ENCODE data around the gene SOX13.

Gene SOX13

DNA sequence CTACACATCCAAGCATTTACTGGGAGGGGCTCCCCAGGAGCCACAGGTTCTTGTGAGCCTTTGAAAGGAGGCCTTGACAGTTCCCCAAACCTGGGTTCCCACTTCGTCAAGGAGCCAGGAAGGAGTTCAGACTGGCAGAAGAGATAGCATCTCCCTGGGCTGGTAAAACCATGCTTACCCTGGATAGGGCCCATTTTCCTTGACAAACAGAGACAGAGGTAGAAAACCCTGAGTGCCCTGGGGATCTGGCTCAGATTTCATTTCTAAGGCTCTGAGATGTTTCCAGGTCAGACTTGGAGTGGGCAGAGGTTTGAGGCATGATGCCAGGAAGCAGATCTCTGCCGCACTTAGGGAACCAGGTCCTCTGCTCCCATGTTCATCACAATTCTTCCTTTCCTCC lies 76.2 kb downstream of the SOX13 start:
- no peak overlapping the region for H2BK12ac ChIP-seq (ENCODE audit: low read length)
- H3K36me3 ChIP-seq (ENCODE audit: control insufficient read depth in 1 of 2, insufficient read depth in 2 of 2, low read length in 2 of 2), result no peaks in the 10 kb centered on the region
- peaks cover 4 to 8% of the 10 kb centered on the region in 2 experiments for H3K4me1 ChIP-seq (ENCODE audit: control insufficient read depth in 1 of 2, insufficient read depth in 2 of 2, low read length in 2 of 2)
- no peak overlapping the region for H3K23ac ChIP-seq (ENCODE audit: low read length)
- no peak overlapping the region for H3K9ac ChIP-seq (ENCODE audit: low read length)
- H3K18ac ChIP-seq (ENCODE audit: low read length), result no peak overlapping the region
- H3K9me3 ChIP-seq (ENCODE audit: insufficient read depth, low read depth, low read length), result peaks cover 5% of the 10 kb centered on the region
- no peak overlapping the region for H4K91ac ChIP-seq (ENCODE audit: low read depth, low read length)
- H3K4me3 ChIP-seq (ENCODE audit: low read depth, low read length), result no peak overlapping the region
- H3K79me2 ChIP-seq (ENCODE audit: control insufficient read depth, insufficient read depth, low read length, poor library complexity), result peaks cover 3% of the 10 kb centered on the region
- H3K14ac ChIP-seq (ENCODE audit: low read length), result no peak overlapping the region
- no peak overlapping the region for H4K8ac ChIP-seq (ENCODE audit: low read depth, low read length)
- no peak for DNase-seq
- no peak overlapping the region for H2BK120ac ChIP-seq (ENCODE audit: insufficient read depth, low read length, poor library complexity)
- peaks cover 8% of the 10 kb centered on the region for H3K79me1 ChIP-seq (ENCODE audit: low read length)
- H3K27me3 ChIP-seq (ENCODE audit: insufficient read depth, low read length), result no peaks in the 10 kb centered on the region
- no peak overlapping the region for H3K27ac ChIP-seq (ENCODE audit: low read depth, low read length)
- no peak overlapping the region for H3K4me2 ChIP-seq (ENCODE audit: low read length)
- H2BK5ac ChIP-seq (ENCODE audit: low read depth, low read length, poor library complexity), result no peak overlapping the region
- no peak overlapping the region for H2AK5ac ChIP-seq (ENCODE audit: low read length)
- H4K12ac ChIP-seq (ENCODE audit: low read depth, low read length), result no peak overlapping the region
- WGBS (ENCODE audit: extremely low coverage, insufficient coverage, insufficient read length), result no CpG with 5 or more reads among the region's 2 CpGs
- H2AFZ ChIP-seq (ENCODE audit: insufficient read depth, low read length, poor library complexity), result no peak overlapping the region
- no peak overlapping the region for H3K4ac ChIP-seq (ENCODE audit: low read depth, low read length)

GRCh38 chr1:204149635-204150565 lies 77.0 kb downstream of the SOX13 start:
- no peak overlapping the region for H2AK5ac ChIP-seq (ENCODE audit: low read length)
- no peak overlapping the region for H4K8ac ChIP-seq (ENCODE audit: low read depth, low read length)
- no peak overlapping the region for H3K14ac ChIP-seq (ENCODE audit: low read length)
- H2AFZ ChIP-seq (ENCODE audit: insufficient read depth, low read length, poor library complexity), result no peak overlapping the region
- no peak overlapping the region for H3K23ac ChIP-seq (ENCODE audit: low read length)
- H3K4me3 ChIP-seq (ENCODE audit: low read depth, low read length), result no peak overlapping the region
- H3K79me1 ChIP-seq (ENCODE audit: low read length), result peaks cover 8% of the 10 kb centered on the region
- no peaks in the 10 kb centered on the region for H3K36me3 ChIP-seq (ENCODE audit: control insufficient read depth in 1 of 2, insufficient read depth in 2 of 2, low read length in 2 of 2)
- H3K18ac ChIP-seq (ENCODE audit: low read length), result no peak overlapping the region
- no peak overlapping the region for H3K4ac ChIP-seq (ENCODE audit: low read depth, low read length)
- H2BK5ac ChIP-seq (ENCODE audit: low read depth, low read length, poor library complexity), result no peak overlapping the region
- H4K91ac ChIP-seq (ENCODE audit: low read depth, low read length), result no peak overlapping the region
- H3K79me2 ChIP-seq (ENCODE audit: control insufficient read depth, insufficient read depth, low read length, poor library complexity), result peaks cover 3% of the 10 kb centered on the region
- peaks cover 4 to 8% of the 10 kb centered on the region in 2 experiments for H3K4me1 ChIP-seq (ENCODE audit: control insufficient read depth in 1 of 2, insufficient read depth in 2 of 2, low read length in 2 of 2)
- H2BK12ac ChIP-seq (ENCODE audit: low read length), result no peak overlapping the region
- no peak overlapping the region for H2BK120ac ChIP-seq (ENCODE audit: insufficient read depth, low read length, poor library complexity)
- H3K27ac ChIP-seq (ENCODE audit: low read depth, low read length), result no peak overlapping the region
- WGBS (ENCODE audit: extremely low coverage, insufficient coverage, insufficient read length), result no CpG with 5 or more reads among the region's 16 CpGs
- peaks cover 5% of the 10 kb centered on the region for H3K9me3 ChIP-seq (ENCODE audit: insufficient read depth, low read depth, low read length)
- no peaks in the 10 kb centered on the region for H3K27me3 ChIP-seq (ENCODE audit: insufficient read depth, low read length)
- DNase-seq, result no peak
- H4K12ac ChIP-seq (ENCODE audit: low read depth, low read length), result no peak overlapping the region
- H3K9ac ChIP-seq (ENCODE audit: low read length), result no peak overlapping the region
- no peak overlapping the region for H3K4me2 ChIP-seq (ENCODE audit: low read length)

DNA sequence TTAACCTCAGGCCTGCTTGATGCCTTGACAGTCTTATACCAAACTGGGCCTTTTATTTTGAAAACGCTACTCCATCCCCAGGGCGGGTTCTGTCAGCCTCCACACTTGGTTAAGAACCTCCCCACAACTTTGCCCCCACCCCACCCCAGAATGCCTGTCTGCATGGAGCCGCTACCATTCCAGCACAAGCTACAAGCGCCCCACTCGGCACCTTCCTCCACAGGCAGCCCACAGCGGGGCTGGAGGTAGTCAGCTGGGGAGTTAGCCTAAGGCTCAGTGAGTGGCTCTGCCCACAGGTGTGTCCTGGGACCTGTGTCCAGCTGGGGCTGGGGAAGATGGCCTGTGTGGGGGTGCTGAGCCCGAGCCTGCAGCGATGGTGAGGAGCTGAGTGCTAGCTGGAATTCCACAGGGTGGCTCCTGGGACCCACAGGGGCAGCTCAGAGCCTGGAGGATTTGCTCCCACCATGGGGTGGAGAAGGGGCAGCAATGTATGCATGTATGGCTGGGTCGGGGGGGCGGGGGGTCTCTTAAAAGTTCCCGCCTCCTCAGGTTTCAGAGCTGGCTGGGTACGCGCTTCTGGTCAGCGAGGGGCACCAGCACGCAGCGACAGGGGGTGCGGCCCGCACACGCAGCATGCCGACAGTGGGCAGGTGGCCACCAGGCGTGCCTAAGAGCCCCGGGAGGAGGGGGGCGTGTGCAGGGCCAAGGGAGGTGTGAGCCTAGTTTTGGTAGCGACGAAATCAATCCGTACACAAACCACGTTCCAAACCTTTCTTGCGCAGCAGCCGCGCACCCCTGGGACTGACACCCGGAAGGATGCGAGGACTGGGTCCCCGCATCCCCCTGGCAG lies 78.0 kb downstream of the SOX13 start:
- peaks cover 4 to 8% of the 10 kb centered on the region in 2 experiments for H3K4me1 ChIP-seq (ENCODE audit: control insufficient read depth in 1 of 2, insufficient read depth in 2 of 2, low read length in 2 of 2)
- H3K14ac ChIP-seq (ENCODE audit: low read length), result no peak overlapping the region
- no peaks in the 10 kb centered on the region for H3K36me3 ChIP-seq (ENCODE audit: control insufficient read depth in 1 of 2, insufficient read depth in 2 of 2, low read length in 2 of 2)
- H3K23ac ChIP-seq (ENCODE audit: low read length), result no peak overlapping the region
- H4K12ac ChIP-seq (ENCODE audit: low read depth, low read length), result no peak overlapping the region
- H2BK120ac ChIP-seq (ENCODE audit: insufficient read depth, low read length, poor library complexity), result no peak overlapping the region
- H3K4ac ChIP-seq (ENCODE audit: low read depth, low read length), result no peak overlapping the region
- peak overlapping the region; percentile 20 for H4K8ac ChIP-seq (ENCODE audit: low read depth, low read length)
- peak overlapping the region; percentile 93 for H3K4me2 ChIP-seq (ENCODE audit: low read length)
- peaks cover 8% of the 10 kb centered on the region for H3K79me1 ChIP-seq (ENCODE audit: low read length)
- H3K79me2 ChIP-seq (ENCODE audit: control insufficient read depth, insufficient read depth, low read length, poor library complexity), result peaks cover 3% of the 10 kb centered on the region
- H3K9ac ChIP-seq (ENCODE audit: low read length), result peak overlapping the region; percentile 12
- H4K91ac ChIP-seq (ENCODE audit: low read depth, low read length), result peak overlapping the region; percentile 67
- H2AK5ac ChIP-seq (ENCODE audit: low read length), result no peak overlapping the region
- peak overlapping the region; percentile 91 for H2AFZ ChIP-seq (ENCODE audit: insufficient read depth, low read length, poor library complexity)
- H2BK5ac ChIP-seq (ENCODE audit: low read depth, low read length, poor library complexity), result no peak overlapping the region
- H3K18ac ChIP-seq (ENCODE audit: low read length), result no peak overlapping the region
- H3K9me3 ChIP-seq (ENCODE audit: insufficient read depth, low read depth, low read length), result peaks cover 5% of the 10 kb centered on the region
- H3K27ac ChIP-seq (ENCODE audit: low read depth, low read length), result no peak overlapping the region
- no peaks in the 10 kb centered on the region for H3K27me3 ChIP-seq (ENCODE audit: insufficient read depth, low read length)
- no CpG with 5 or more reads among the region's 33 CpGs for WGBS (ENCODE audit: extremely low coverage, insufficient coverage, insufficient read length)
- H3K4me3 ChIP-seq (ENCODE audit: low read depth, low read length), result peak overlapping the region; percentile 80
- no peak overlapping the region for H2BK12ac ChIP-seq (ENCODE audit: low read length)
- peak in 1 of 2 donors; percentile 28 for DNase-seq

GRCh38 chr1:204151552-204152309 lies 78.8 kb downstream of the SOX13 start, which contains the start of gene ETNK2:
Gene ETNK2, minus strand, starts transcription at chr1:204152044. Its CDS starts 192 bp downstream, at chr1:204151852.
- Histone ChIP-seq H3K4ac (ENCODE audit: low read depth, low read length) (no peak within 1 kb of the TSS), H3K4me3 (ENCODE audit: low read depth, low read length) (peak within 1 kb of the TSS; percentile 80), H3K27me3 (ENCODE audit: insufficient read depth, low read length) (no peaks in the 10 kb centered on the region), H3K9me3 (ENCODE audit: insufficient read depth, low read depth, low read length) (peaks cover 5% of the 10 kb centered on the region), H2AFZ (ENCODE audit: insufficient read depth, low read length, poor library complexity) (peak within 1 kb of the TSS; percentile 91), H2AK5ac (ENCODE audit: low read length) (no peak within 1 kb of the TSS), H2BK5ac (ENCODE audit: low read depth, low read length, poor library complexity) (no peak within 1 kb of the TSS), H4K8ac (ENCODE audit: low read depth, low read length) (peak within 1 kb of the TSS; percentile 80), H3K18ac (ENCODE audit: low read length) (peak within 1 kb of the TSS; percentile 54), H4K91ac (ENCODE audit: low read depth, low read length) (peak within 1 kb of the TSS; percentile 67), H4K12ac (ENCODE audit: low read depth, low read length) (peak within 1 kb of the TSS; percentile 39), H2BK120ac (ENCODE audit: insufficient read depth, low read length, poor library complexity) (no peak within 1 kb of the TSS), H3K79me2 (ENCODE audit: control insufficient read depth, insufficient read depth, low read length, poor library complexity) (peaks cover 3% of the 10 kb centered on the region), H3K36me3 (ENCODE audit: control insufficient read depth in 1 of 2, insufficient read depth in 2 of 2, low read length in 2 of 2) (no peaks in the 10 kb centered on the region), H3K23ac (ENCODE audit: low read length) (no peak within 1 kb of the TSS), H3K9ac (ENCODE audit: low read length) (peak within 1 kb of the TSS; percentile 67), H3K4me2 (ENCODE audit: low read length) (peak within 1 kb of the TSS; percentile 93), H2BK12ac (ENCODE audit: low read length) (no peak within 1 kb of the TSS), H3K79me1 (ENCODE audit: low read length) (peaks cover 8% of the 10 kb centered on the region), H3K14ac (ENCODE audit: low read length) (peak within 1 kb of the TSS; percentile 41), H3K27ac (ENCODE audit: low read depth, low read length) (no peak within 1 kb of the TSS), H3K4me1 (ENCODE audit: control insufficient read depth in 1 of 2, insufficient read depth in 2 of 2, low read length in 2 of 2) (peaks cover 4 to 8% of the 10 kb centered on the region in 2 experiments)
- no CpG with 5 or more reads among the region's 94 CpGs for WGBS (ENCODE audit: extremely low coverage, insufficient coverage, insufficient read length)
- DNase-seq, result peak; percentile 40 to 54
